HG02610 (cell line): ENCODE data around the gene CYTH2.

Experiments used
- ATAC-seq: cut with Tn5 transposase; IDR thresholded peaks from one replicate; pipeline ENCODE4 v1.9.1; 2021; ENCODE audit warnings: mild to moderate bottlenecking, moderate library complexity; ENCODE audit not compliant: unreplicated experiment

Gene CYTH2

GRCh38 chr19:48452289-48453190 is 16.6 kb upstream of the CYTH2 start:
- ATAC-seq: no peak

GRCh38 chr19:48454150-48454730 is 14.9 kb upstream of the CYTH2 start:
- no peak for ATAC-seq

DNA sequence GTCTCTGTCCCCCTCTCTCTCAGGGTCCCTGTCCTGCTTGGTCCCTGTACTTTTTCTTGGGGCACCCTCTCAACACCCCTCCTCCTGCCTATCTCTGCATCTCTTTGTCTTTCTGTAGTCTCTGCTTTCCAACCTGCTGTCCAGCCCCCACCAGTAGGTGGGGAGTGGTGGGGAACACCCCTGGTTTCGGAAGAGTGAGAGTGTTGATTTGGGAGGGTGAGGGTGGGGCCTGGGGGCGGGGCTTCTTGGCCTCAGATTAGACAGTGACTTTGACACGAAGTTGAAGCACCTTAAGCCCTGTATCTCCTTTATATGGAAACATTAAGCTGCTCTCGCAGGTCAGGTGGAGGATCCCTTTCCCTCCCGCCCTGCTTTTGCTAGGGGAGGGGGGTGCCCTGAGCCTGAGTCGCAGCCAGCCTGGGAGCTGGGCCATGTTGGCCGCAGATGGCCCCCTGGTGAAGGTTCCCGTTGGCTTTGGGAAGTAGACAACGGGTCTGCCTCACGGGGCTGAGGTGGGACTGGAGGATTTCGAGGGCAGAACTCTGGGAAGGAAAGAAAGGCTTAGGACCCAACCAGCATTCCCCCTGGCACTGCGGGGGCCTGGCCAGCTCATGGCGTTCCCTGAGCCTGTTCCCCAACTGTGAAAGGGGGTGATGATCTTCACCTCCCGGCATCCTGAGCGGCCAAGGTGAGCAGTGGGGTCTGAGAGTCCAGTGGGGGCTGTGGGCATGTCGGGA is 13.8 kb upstream of the CYTH2 start, which contains the start of gene KCNJ14:
Gene KCNJ14, plus strand, starts transcription at position 404 of the 737 bp plus-strand sequence. CDS start 6,151 bp downstream, outside the sequence.
- no peak for ATAC-seq

DNA sequence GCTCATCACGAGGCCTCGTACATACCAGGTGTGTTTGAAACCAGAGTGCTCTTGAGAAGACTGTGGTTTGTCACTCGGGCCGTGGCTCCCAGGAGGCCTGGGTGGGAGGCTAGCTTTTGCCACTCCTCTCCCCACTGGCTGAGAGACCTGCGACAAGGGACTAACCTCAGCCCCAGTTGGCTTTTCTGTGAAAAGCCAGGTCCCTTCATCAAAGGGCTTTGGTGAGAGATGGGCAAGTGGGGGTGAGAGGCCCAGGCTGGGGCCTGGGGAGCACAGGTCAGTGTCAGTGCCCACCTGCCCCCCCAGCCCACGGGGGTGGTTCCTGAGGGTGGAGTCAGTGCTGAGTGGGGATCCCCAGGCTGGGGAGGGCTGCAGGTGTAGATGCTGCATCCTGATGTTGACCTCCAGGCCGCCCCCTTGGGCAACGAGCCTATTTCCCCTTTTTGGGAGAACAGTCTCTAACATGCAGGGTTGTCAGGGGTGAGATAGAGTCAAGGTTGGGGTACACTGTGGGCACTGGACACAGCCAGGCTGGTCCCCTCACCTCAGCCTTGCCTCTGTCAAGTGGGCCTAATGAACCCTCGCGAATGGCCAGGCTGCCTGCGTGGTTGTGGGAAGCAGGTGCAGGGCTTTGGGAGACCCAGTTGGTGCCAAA is 13.1 kb upstream of the CYTH2 start:
- ATAC-seq: no peak

DNA sequence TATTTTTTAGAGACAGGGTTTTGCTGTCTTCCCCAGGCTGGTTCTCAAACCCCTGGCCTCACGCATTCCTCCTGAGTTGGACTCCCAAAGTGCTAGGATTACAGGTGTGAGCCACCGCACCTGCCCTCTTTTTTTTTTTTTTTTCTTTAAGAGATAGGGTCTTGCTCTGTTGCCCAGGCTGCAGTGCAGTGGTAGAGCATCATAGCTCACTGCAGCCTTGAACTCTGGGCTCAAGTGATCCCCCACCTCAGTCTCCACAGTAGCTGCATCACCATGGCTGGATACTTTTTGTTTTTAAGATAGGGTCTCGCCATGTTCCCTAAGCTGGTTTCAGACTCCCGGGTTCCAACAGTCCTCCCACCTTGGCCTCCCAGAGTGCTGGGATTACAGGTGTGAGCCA is 12.3 kb upstream of the CYTH2 start:
- ATAC-seq: no peak

- no peak for ATAC-seq
Measured at GRCh38 chr19:48458016-48458415, 11.2 kb upstream of the CYTH2 start.

DNA sequence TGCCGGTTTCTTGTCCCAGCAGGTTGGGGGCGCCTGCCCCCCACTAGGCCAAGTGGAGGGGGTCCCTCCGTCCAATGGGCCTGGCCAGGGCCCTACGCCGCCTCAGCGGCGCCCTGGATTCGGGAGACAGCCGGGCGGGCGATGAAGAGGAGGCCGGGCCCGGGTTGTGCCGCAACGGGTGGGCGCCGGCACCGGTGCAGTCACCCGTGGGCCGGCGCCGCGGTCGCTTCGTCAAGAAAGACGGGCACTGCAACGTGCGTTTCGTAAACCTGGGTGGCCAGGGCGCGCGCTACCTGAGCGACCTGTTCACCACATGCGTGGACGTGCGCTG is 7.6 kb upstream of the CYTH2 start:
- ATAC-seq: no peak

DNA sequence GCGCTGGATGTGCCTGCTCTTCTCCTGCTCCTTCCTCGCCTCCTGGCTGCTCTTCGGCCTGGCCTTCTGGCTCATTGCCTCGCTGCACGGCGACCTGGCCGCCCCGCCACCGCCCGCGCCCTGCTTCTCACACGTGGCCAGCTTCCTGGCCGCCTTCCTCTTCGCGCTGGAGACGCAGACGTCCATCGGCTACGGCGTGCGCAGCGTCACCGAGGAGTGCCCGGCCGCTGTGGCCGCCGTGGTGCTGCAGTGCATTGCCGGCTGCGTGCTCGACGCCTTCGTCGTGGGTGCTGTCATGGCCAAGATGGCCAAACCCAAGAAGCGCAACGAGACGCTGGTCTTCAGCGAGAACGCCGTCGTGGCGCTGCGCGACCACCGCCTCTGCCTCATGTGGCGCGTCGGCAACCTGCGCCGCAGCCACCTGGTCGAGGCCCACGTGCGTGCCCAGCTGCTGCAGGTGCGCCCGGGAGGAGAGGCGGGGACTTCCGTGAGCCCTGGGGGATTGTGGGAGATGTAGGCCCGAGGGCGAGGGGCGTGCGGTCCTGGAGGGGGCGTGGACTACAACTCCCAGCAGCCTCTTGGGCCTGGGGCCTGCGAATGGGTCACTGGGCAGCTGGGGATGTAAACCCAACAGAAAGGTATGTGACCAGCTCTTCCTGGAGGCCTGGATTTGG is 7.0 kb upstream of the CYTH2 start:
- ATAC-seq: no peak

DNA sequence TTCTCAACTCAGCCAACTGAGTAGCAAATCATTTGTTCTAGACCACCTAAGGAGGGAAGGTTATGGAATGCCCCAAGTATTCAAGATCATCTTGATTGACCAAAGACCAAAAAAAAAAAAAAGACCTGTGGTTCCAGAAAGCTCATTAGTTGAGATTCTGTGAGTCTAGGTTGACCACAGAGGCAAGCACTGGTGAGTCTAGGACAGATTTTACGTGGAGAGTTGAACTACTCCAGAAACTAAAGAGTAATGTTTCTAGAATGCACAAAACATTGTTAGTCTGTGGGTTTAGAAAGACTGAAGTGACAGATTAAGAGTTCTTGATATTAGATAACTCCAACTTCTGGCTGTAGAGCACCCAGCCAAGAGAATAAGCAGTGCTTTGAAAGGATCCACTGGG is 4.0 kb upstream of the CYTH2 start:
- ATAC-seq: no peak

DNA sequence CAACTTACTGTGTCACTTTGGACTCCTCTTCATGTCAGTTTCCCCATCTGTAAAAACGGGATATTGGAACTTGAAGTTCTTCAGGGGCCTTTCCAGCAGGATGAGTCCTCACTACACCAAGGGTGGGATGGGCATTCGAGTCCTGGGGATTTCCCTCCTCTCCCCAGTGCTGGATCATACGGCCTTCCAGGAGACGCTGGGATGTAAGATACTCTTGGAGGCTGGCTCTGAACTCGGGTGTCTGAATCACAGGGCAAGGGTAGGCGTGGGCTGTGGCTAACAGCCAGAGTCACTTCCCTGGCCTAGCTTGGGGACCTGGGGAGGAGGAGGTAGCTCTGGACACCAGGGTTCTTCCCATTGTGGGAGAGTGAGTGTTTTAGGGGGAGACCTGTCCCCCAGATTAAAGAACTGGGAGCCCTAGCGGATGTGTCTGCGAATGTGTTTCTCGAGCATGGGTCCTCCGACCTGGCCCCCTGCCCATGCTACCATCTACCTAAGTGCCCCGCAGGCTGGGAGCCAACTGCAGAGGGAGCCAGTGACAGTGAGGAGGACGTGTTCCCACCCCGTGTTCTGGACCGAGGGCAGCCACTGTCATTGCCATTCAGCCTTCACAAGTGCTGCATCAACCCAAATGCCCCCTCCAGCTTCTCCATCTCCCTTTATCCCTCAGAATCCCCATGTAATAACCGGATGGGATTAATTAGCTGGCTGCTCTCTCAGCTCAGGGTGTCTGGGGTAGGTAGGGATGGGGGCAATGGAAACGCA is 2.4 kb upstream of the CYTH2 start:
- no peak for ATAC-seq

DNA sequence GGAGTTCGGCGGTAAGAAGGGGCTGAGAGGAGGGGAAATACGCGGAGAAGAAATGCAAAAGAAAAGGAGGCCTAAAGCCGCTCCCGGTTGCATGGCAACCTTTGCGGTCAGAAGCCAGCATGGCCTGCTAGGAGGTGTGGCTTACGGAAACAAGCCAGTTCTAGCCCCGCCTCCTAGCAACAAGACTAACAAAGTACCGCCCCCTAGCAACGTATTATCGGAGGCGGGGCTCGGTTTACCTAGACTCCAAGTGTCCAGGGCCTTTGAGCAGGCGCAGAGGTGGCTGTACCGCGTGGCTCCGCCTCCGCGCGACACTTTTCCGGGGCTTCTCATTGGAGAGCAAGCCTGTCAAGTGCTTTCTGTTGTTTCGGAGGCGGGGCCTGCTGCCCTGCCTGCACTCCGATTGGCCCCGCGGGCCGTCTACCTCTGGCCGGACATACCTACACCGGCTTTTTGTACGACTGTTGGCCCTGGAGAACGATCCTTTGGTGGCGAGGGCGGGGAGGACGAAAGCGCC is 339 bp upstream of the CYTH2 start:
- peak; percentile 90 for ATAC-seq

- no peak for ATAC-seq
Measured at GRCh38 chr19:48469934-48470680, 938 bp downstream of the CYTH2 start.

DNA sequence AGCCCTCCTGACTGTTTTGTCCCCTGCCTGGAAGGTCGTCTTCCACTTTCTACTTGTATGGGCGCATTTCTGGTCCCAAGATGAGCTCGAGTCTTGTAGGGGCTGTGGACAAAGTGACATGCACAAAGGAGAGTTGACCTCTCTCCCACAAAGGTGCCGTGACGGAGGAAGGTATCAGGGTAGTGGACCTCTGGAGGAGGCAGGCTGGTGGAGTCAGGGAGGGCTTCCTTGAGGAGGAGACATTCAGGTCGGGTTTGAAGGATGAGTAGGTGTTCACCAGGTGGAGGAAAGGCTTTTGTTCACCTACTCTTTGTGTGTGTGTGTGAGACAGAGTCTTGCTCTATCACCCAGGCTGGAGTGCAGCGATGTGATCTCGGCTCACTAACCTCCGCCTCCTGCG is 1.7 kb downstream of the CYTH2 start:
- no peak for ATAC-seq

- no peak for ATAC-seq
Measured at GRCh38 chr19:48471836-48472235, 2.7 kb downstream of the CYTH2 start.

- no peak for ATAC-seq
Measured at GRCh38 chr19:48473161-48473966, 4.2 kb downstream of the CYTH2 start.

GRCh38 chr19:48474084-48474592 is 5.0 kb downstream of the CYTH2 start:
- ATAC-seq: no peak

- no peak for ATAC-seq
Measured at GRCh38 chr19:48475369-48476068, 6.3 kb downstream of the CYTH2 start.
